ENCODE data around the gene FBLIM1.

The FBLIM1 gene

GRCh38 chr1:15739745-15740144 lies 18.9 kb upstream of the FBLIM1 start:
- no peak for DNase-seq (ENCODE audit: low read depth)
- peak; percentile 18 for TF ChIP-seq CTCF (IDR thresholded peaks at IDR 0.05; ENCODE audit: low read depth, low read length)
- TF ChIP-seq POLR2A (IDR thresholded peaks at IDR 0.05; ENCODE audit: extremely low read depth, insufficient read length): no peak
- no peak overlapping the region for H3K4me3 ChIP-seq (ENCODE audit: low read depth, low read length)

- no peak overlapping the region for H3K4me3 ChIP-seq (ENCODE audit: low read depth, low read length)
- peak; percentile 66 for DNase-seq (ENCODE audit: low read depth)
- TF ChIP-seq CTCF (IDR thresholded peaks at IDR 0.05; ENCODE audit: low read depth, low read length) (peak; percentile 67), POLR2A (IDR thresholded peaks at IDR 0.05; ENCODE audit: extremely low read depth, insufficient read length) (no peak)
Observed at GRCh38 chr1:15740924-15741850, 17.4 kb upstream of the FBLIM1 start.

GRCh38 chr1:15742339-15742801 lies 16.2 kb upstream of the FBLIM1 start, which contains the start of gene TMEM82:
Gene TMEM82 (plus strand): TSS chr1:15742499. CDS start chr1:15742560, 61 bp downstream.
- no peak within 1 kb of the TSS for H3K4me3 ChIP-seq (ENCODE audit: low read depth, low read length)

GRCh38 chr1:15744122-15744679 lies 14.4 kb upstream of the FBLIM1 start:
- no peak for TF ChIP-seq MYC (IDR thresholded peaks at IDR 0.05; ENCODE audit: low read depth, low read length)
- no peak overlapping the region for H3K4me3 ChIP-seq (ENCODE audit: low read depth, low read length)
- DNase-seq (ENCODE audit: low read depth): no peak

More at GRCh38 chr1:15742339-15742801, 16.2 kb upstream of the FBLIM1 start, which contains the start of gene TMEM82:
- no peak for DNase-seq (ENCODE audit: low read depth)
- TF ChIP-seq CTCF (IDR thresholded peaks at IDR 0.05; ENCODE audit: low read depth, low read length) (no peak), MYC (IDR thresholded peaks at IDR 0.05; ENCODE audit: low read depth, low read length) (no peak), MAX (IDR thresholded peaks at IDR 0.05; ENCODE audit: low read depth, low read length) (no peak), POLR2A (IDR thresholded peaks at IDR 0.05; ENCODE audit: extremely low read depth, insufficient read length) (no peak)

GRCh38 chr1:15747378-15747777 lies 11.2 kb upstream of the FBLIM1 start:
- H3K4me3 ChIP-seq (ENCODE audit: low read depth, low read length): no peak overlapping the region
- no peak for DNase-seq (ENCODE audit: low read depth)
- TF ChIP-seq MYC (IDR thresholded peaks at IDR 0.05; ENCODE audit: low read depth, low read length): no peak
- TF ChIP-seq MAX (IDR thresholded peaks at IDR 0.05; ENCODE audit: low read depth, low read length): no peak
- no peak for TF ChIP-seq CTCF (IDR thresholded peaks at IDR 0.05; ENCODE audit: low read depth, low read length)
- no peak for TF ChIP-seq POLR2A (IDR thresholded peaks at IDR 0.05; ENCODE audit: extremely low read depth, insufficient read length)

GRCh38 chr1:15748264-15748663 lies 10.3 kb upstream of the FBLIM1 start:
- TF ChIP-seq POLR2A (IDR thresholded peaks at IDR 0.05; ENCODE audit: extremely low read depth, insufficient read length): no peak
- H3K4me3 ChIP-seq (ENCODE audit: low read depth, low read length): no peak overlapping the region
- no peak for DNase-seq (ENCODE audit: low read depth)
